GM19438 (cell line): Measurements from ENCODE around the gene WDR37.
"Not testable (repeated sequence)": the region's sequence is repeated elsewhere in the genome, so short reads cannot be mapped to it uniquely, and the experiment has no call there.

Experiments used
- ATAC-seq: cut with Tn5 transposase; IDR thresholded peaks from one replicate; pipeline ENCODE4 v1.9.1; 2021; ENCODE audit warnings: low read depth; ENCODE audit not compliant: unreplicated experiment

WDR37 gene

DNA sequence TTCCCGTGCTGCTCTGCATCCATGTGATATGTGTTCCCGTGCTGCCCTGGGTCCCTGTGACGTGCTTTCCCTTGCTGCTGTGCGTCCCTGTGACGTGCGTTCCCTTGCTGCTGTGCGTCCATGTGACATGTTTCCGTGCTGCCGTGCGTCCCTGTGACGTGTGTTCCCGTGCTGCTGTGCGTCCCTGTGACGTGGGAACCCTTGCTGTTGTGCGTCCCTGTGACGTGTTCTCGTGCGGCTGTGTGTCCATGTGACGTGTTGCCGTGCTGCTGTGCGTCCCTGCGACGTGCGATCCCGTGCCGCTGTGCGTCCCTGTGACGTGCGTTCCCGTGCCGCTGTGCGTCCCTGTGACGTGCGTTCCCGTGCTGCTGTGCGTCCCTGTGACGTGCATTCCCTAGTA, 45.8 kb downstream of the WDR37 start:
- no peak for ATAC-seq

GRCh38 chr10:1102416-1102815, 46.2 kb downstream of the WDR37 start:
- no peak for ATAC-seq

- ATAC-seq: no peak
These were observed 46.6 kb downstream of the WDR37 start for GRCh38 chr10:1102831-1103230.

GRCh38 chr10:1103551-1103950, 47.4 kb downstream of the WDR37 start:
- no peak for ATAC-seq

GRCh38 chr10:1104971-1105370, 48.8 kb downstream of the WDR37 start:
- ATAC-seq: no peak

DNA sequence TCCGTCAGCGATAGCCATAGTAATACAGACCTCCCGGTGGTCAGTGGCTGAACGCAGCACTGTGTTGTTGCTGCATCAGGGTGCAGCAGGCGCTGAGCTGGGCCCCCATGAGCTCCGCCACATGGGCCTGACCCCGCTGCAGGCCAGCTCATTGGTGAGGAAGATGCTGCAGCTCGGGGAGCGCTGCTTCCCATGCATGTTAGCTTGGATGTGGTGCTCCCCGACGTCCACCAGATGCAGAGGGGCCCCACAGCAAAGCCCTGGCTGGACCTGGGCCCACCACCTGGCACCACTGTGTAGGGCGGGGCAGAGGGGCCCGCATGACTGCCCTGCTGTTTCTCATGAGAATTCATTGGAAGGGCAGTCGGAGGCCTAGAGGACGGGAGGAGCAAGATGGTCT, 50.8 kb downstream of the WDR37 start:
- no peak for ATAC-seq

DNA sequence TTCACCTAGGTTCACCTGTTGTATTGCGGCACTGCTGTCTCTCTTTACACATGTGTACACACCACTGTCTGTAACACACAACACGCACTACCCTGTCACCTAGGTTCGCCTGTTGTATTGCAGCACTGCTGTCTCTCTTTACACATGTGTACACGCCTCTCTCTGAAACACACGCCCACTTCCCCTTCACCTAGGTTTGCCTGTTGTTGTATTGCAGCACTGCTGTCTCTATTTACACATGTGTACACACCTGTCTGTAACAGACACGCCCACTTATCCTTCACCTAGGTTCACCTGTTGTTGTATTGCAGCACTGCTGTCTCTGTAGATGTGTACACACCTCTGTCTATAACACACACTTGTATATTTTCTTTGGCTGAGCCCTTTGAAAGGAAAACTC, 51.5 kb downstream of the WDR37 start:
- no peak for ATAC-seq

GRCh38 chr10:1109795-1110673, 53.8 kb downstream of the WDR37 start:
- ATAC-seq: peak; percentile 80

DNA sequence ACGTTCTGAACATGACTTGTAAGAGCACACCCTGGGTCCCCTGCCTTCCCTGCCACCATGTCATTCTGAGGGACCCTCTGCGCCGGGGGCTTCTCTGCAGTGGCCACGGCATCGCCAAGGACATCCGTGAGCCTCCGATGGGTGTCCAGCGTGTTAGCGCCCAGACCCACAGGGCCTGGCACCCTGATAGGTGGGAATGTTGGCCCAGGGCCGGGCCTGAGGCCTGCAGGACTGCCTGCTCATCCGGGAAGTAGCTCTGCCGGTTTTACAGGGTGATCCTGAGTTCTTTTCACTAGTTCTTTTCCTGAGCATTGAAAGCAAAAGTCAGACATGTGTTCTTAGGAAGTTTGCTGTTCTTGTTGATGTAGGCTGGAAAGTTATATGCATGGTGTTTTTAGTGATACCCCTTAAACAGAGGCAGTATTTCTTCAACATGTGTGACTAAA, 54.5 kb downstream of the WDR37 start:
- no peak for ATAC-seq

- no peak for ATAC-seq
These were observed 58.1 kb downstream of the WDR37 start for GRCh38 chr10:1114315-1114714.

GRCh38 chr10:1114719-1115606, 58.8 kb downstream of the WDR37 start:
- no peak for ATAC-seq

DNA sequence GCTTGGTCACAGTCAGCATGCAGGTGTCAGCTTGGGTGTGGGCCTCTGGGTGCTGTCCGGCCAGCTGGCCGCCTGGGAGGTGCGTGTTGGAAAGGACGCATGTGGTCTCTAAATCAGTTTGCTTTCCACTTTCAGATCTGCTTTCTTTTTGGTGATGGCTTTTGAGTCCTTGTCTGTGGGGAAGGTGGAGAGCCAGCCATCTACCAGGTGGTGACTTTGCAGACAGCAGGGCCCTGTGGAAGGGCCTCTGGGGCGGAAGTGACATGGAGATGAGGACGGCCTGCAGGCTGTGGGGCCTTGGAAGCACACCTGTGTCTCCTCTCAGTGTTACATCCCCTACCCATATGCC, 59.4 kb downstream of the WDR37 start:
- ATAC-seq: no peak

- no peak for ATAC-seq
These were observed 59.9 kb downstream of the WDR37 start for GRCh38 chr10:1116051-1116450.

DNA sequence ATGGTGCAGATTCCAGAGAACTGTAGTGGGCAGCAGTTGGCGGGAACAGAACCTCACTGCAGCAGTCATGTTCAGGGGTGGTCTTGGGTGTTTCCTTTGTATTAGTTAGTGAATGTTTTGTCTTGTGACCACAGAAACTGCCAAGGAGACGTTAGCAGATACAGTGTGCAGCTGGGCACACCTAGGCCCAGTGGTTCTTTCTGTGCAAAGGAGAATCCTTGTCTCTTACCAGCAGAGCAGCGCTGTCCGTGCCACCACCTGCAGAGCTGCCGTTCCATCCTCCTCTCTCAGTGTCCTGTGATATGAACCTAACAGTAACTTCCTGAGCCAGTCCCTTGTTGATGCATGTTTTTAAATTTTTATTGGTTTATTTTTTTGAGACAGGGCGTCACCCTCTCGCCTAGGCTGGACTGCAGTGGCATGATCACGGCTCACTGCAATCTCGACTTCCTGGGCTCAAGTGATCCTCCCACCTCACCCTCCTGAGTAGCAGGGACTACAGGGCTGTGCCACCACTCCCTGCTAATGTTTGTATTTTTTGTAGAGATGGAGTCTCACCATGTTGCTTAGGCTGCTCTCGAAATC, 60.6 kb downstream of the WDR37 start:
- no peak for ATAC-seq

- ATAC-seq: no peak
These were observed 61.5 kb downstream of the WDR37 start for GRCh38 chr10:1117651-1118050.

- ATAC-seq: not testable (repeated sequence)
These were observed 62.1 kb downstream of the WDR37 start for GRCh38 chr10:1118318-1118717.

- no peak for ATAC-seq
These were observed 62.8 kb downstream of the WDR37 start for GRCh38 chr10:1119027-1119426.

DNA sequence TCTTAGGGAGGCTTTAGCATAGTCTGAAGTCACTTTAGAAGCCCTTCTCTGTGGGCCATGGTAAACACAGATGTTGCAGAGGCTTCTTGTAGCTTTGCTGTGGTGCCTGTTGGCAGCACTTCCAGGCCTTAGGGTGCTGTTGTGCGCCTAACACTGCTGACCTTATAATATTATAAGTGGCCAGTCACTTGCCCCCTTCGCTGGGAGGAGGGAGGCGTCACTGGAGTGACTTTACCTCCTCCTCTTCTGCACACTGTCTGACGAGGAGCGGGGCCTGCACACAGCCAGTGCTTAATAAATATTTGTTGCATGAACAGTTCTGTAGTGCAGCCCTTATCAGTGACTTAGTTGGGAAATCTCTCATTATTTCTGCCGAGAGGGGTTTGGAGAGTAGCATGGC, 63.3 kb downstream of the WDR37 start:
- ATAC-seq: no peak

DNA sequence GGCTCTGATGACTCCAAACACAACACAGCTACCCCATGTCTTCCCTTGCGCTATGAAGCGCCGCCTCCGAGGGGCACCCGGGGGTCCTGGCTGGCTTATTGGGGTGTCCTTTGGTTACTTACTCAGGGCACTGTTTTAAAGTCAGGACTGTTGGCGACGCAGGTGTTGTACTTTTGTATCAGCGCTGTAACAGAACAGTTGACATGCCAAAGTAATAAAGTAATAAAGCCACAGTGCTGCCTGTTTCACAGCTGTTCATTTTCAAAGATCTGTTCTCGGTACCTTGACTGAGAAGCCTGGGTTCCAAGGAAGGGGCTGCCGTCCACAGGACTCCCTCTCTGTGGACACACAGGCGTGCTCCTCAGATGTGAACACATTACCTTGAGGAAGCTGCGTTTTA, 64.1 kb downstream of the WDR37 start:
- ATAC-seq: no peak

DNA sequence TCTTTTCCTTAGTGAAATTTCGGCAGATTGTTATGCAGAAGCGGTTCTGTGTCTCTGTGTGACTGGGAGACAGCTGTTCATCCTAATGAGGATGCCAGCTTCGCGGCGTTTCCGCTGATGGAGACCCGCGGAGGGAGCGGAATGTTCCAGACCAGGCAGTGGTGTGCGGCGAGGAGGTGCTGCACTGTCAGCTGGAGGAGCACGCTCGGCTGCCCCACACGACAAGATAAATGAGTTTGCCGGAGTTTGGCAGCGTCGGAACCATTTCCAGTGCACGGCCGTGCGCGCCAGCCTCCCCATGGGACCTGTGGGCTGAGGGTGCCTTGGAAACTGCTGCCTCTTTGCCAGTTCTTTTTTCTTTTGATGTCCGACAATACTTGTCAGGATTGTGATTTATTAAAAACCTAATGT, 64.6 kb downstream of the WDR37 start:
- no peak for ATAC-seq

DNA sequence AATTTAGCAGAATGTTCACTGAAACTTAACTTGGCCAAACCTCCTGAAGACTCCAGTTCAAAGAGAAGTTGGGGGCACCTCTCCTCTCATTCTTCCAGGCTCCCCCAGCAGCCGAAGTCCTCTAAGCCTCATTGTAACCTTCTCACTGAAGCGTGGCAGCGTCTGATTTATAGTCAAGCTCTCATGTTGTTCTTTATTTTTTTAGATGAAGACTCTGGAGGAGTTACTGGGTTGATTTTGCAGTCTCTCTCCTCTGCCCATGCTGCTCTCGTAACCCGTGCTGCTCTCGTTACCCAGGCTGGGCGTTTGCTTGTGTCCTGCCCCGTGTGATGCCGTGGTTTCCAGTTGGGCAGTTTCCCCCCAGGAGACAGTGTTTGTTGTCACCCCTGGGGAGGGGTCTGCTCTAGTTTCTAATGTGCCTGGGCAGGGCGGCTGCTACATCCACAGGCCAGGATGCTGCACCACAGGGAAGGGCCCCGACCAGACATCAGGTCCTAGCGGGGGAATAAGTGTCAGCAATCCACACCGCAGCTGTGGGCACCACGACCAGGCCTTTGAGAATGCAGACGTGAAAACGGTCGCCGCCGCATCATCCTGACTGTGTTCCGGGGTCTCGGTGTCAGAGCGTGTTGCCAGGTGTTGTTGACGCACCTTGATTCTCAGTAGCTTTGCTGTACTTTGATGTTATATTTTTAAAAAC, 65.2 kb downstream of the WDR37 start:
- no peak for ATAC-seq
